ENCODE results near the gene CLIC5. TPM values are rescaled to one million over a fixed set of nuclear protein-coding genes. Genes with fewer than 3 reads are reported as not detected.

CLIC5 gene
- total RNA-seq, 1 experiment from 2014 or later, result 0.20 TPM

GRCh38 chr6:45903959-45904358 lies 111.7 kb downstream of the CLIC5 start:
- H4K5ac ChIP-seq (ENCODE audit: insufficient read length, low read depth, low read length), result no peak overlapping the region
- H3K4me1 ChIP-seq (ENCODE audit: insufficient read depth, low read length), result peaks cover 7% of the 10 kb centered on the region; the same call in 1 of the 2 replicates
- no peaks in the 10 kb centered on the region for H3K9me3 ChIP-seq (ENCODE audit: control insufficient read depth, low read depth, low read length)
- no peak overlapping the region for H2BK5ac ChIP-seq (ENCODE audit: insufficient read length, low read length)
- no peak overlapping the region for H3K18ac ChIP-seq (ENCODE audit: insufficient read length, low read depth, low read length)
- DNase-seq, result no peak
- no peaks in the 10 kb centered on the region for H3K79me2 ChIP-seq (ENCODE audit: insufficient read depth, low read length)
- H2BK120ac ChIP-seq (ENCODE audit: low read depth, low read length, poor library complexity, severe bottlenecking), result no peak overlapping the region
- Mint-ChIP-seq H3K27ac (no peak overlapping the region), H3K27me3 (ENCODE audit: low read depth) (peaks cover 46% of the 10 kb centered on the region), H3K9me3 (peaks cover 6% of the 10 kb centered on the region in 2 experiments), H3K4me1 (peaks cover 35 to 39% of the 10 kb centered on the region in 2 experiments), H3K36me3 (ENCODE audit: insufficient read depth in 1 of 3, low read depth in 3 of 3) (peaks cover 0 to 2% (median 0%) of the 10 kb centered on the region in 3 experiments; a peak in 2 of 7 replicates), H3K4me3 (no peak overlapping the region)
- H4K20me1 ChIP-seq (ENCODE audit: control insufficient read depth, insufficient read depth, insufficient read length), result no peaks in the 10 kb centered on the region
- no peak overlapping the region for H3K4ac ChIP-seq (ENCODE audit: low read depth, low read length)
- H3K23me2 ChIP-seq (ENCODE audit: insufficient read length, low read depth, low read length, poor library complexity, severe bottlenecking), result no peaks in the 10 kb centered on the region
- TF ChIP-seq CTCF (conservative IDR thresholded peaks at IDR 0.05), result no peak
- no peak overlapping the region for H3K14ac ChIP-seq (ENCODE audit: insufficient read depth, low read length)
- no peaks in the 10 kb centered on the region for H3K27me3 ChIP-seq (ENCODE audit: insufficient read depth, low read length)
- no peak overlapping the region for H3K9ac ChIP-seq (ENCODE audit: extremely low read depth, insufficient read length, low read length)
- H2AFZ ChIP-seq (ENCODE audit: low read length), result no peak overlapping the region
- H2AK5ac ChIP-seq (ENCODE audit: insufficient read length, low read length), result no peak overlapping the region
- H3T11ph ChIP-seq (ENCODE audit: low read length), result no peak overlapping the region
- H2BK20ac ChIP-seq (ENCODE audit: low read depth, low read length, poor library complexity, severe bottlenecking), result no peak overlapping the region
- H3K56ac ChIP-seq (ENCODE audit: insufficient read length, low read depth, low read length), result no peak overlapping the region
- no peak overlapping the region for H3K4me2 ChIP-seq (ENCODE audit: insufficient read depth, insufficient read length, low read length)
- H3K79me1 ChIP-seq (ENCODE audit: insufficient read depth, low read depth, low read length, poor library complexity, severe bottlenecking), result no peaks in the 10 kb centered on the region
- no peak overlapping the region for H2BK12ac ChIP-seq (ENCODE audit: insufficient read length, low read depth, low read length)
- H3K27ac ChIP-seq (ENCODE audit: insufficient read length, low read depth, low read length), result no peak overlapping the region
- WGBS (ENCODE audit: extremely low coverage, insufficient read length, low lambda C conversion rate), result no CpG with 5 or more reads among the region's 1 CpG
- H4K8ac ChIP-seq (replicated peaks; ENCODE audit: insufficient read length, low read depth, low read length), result no peak overlapping the region
- no peak overlapping the region for H4K91ac ChIP-seq (ENCODE audit: insufficient read length, low read depth, low read length)
- no peak overlapping the region for H3K23ac ChIP-seq (ENCODE audit: insufficient read length, low read depth, low read length)
- H2BK15ac ChIP-seq (ENCODE audit: low read depth, low read length), result no peak overlapping the region

All from H9 (cell line).